ENCODE data around the gene AJM1.
"Not testable (repeated sequence)": the region's sequence is repeated elsewhere in the genome, so short reads cannot be mapped to it uniquely, and the experiment has no call there.

The AJM1 gene

GRCh38 chr9:136856079-136856476 lies 13.8 kb downstream of the AJM1 start:
- no peak for DNase-seq (ENCODE audit: low read depth, low spot score)

- DNase-seq (ENCODE audit: low read depth, low spot score) = no peak
These were observed 14.4 kb downstream of the AJM1 start for GRCh38 chr9:136856541-136857141.

- DNase-seq (ENCODE audit: low read depth, low spot score) = no peak
These were observed 14.9 kb downstream of the AJM1 start for GRCh38 chr9:136857166-136857565.

- DNase-seq (ENCODE audit: low read depth, low spot score) = no peak
These were observed 15.5 kb downstream of the AJM1 start for GRCh38 chr9:136857581-136858412.

GRCh38 chr9:136858452-136858843 lies 16.2 kb downstream of the AJM1 start:
- DNase-seq (ENCODE audit: low read depth, low spot score) = no peak

GRCh38 chr9:136858844-136859757 lies 16.8 kb downstream of the AJM1 start:
- DNase-seq (ENCODE audit: low read depth, low spot score) = no peak

GRCh38 chr9:136860529-136860928 lies 18.3 kb downstream of the AJM1 start:
- DNase-seq (ENCODE audit: low read depth, low spot score) = no peak

GRCh38 chr9:136860933-136861873 lies 18.9 kb downstream of the AJM1 start:
- no peak for DNase-seq (ENCODE audit: low read depth, low spot score)

- no peak for DNase-seq (ENCODE audit: low read depth, low spot score)
These were observed 19.7 kb downstream of the AJM1 start for GRCh38 chr9:136861874-136862457.

- no peak for DNase-seq (ENCODE audit: low read depth, low spot score)
These were observed 20.8 kb downstream of the AJM1 start for GRCh38 chr9:136862849-136863622.

- no peak for DNase-seq (ENCODE audit: low read depth, low spot score)
These were observed 21.5 kb downstream of the AJM1 start for GRCh38 chr9:136863623-136864273.

GRCh38 chr9:136865041-136865767 lies 22.9 kb downstream of the AJM1 start:
- DNase-seq (ENCODE audit: low read depth, low spot score) = no peak

GRCh38 chr9:136865768-136866103 lies 23.5 kb downstream of the AJM1 start:
- no peak for DNase-seq (ENCODE audit: low read depth, low spot score)

GRCh38 chr9:136866898-136867421 lies 24.7 kb downstream of the AJM1 start:
- DNase-seq (ENCODE audit: low read depth, low spot score) = not testable (repeated sequence)

- DNase-seq (ENCODE audit: low read depth, low spot score) = no peak
These were observed 25.2 kb downstream of the AJM1 start for GRCh38 chr9:136867480-136867879.

- DNase-seq (ENCODE audit: low read depth, low spot score) = no peak
These were observed 25.6 kb downstream of the AJM1 start for GRCh38 chr9:136867917-136868316.

GRCh38 chr9:136868644-136869043 lies 26.4 kb downstream of the AJM1 start:
- DNase-seq (ENCODE audit: low read depth, low spot score) = no peak

- DNase-seq (ENCODE audit: low read depth, low spot score) = not testable (repeated sequence)
These were observed 27.3 kb downstream of the AJM1 start for GRCh38 chr9:136869611-136870010.

GRCh38 chr9:136875155-136875554 lies 32.9 kb downstream of the AJM1 start:
- DNase-seq (ENCODE audit: low read depth, low spot score) = no peak
